PC-3 (cell line): ENCODE data around the gene EPB41L4A. TPM values are rescaled to one million over a fixed set of nuclear protein-coding genes. Genes with fewer than 3 reads are reported as not detected.

Experiments
- ATAC-seq: fragments of 200-7000 bp; cut with Tn5 transposase; 2 replicates; pipeline ENCODE4 v1.9.1; 2020; ENCODE audit warnings: mild to moderate bottlenecking, moderate library complexity
- BruUV-seq: library from RNA; stranded (reverse); fragments of 400-500 nt; replicated peaks from 2 replicates; lab custom pipeline; 2021; lab: Mats Ljungman, UMichigan
- CTCF ChIA-PET: fragments of 300-600 bp; sonication (Branson Sonifier 250); formaldehyde crosslinking; loops from one replicate; lab custom pipeline; 2022; ENCODE audit warnings: antibody characterized with exemption; lab: Charles Lee
- POLR2A ChIA-PET: fragments of 300-600 bp; sonication (Branson Sonifier 250); formaldehyde crosslinking; loops from one replicate; lab custom pipeline; 2022; ENCODE audit warnings: antibody characterized with exemption; ENCODE audit not compliant: unreplicated experiment; lab: Charles Lee
- DNase-seq: peaks from one replicate; pipeline ENCODE4 v3.0.0-alpha.2; 2015
- H2AFZ ChIP-seq: fragments of 300-600 bp; sonication (generic); 2 replicates; pipeline ENCODE4 v1.6.0; 2016; ENCODE audit warnings: antibody characterized with exemption, low read length
- H3F3A ChIP-seq: fragments of 300-600 bp; sonication (generic); one replicate; pipeline ENCODE4 v1.6.0; 2017; ENCODE audit warnings: antibody characterized with exemption, low read length, control low read depth, mild to moderate bottlenecking; ENCODE audit not compliant: unreplicated experiment
- H3K27ac ChIP-seq: fragments of 300-600 bp; sonication (generic); 2 replicates; pipeline ENCODE4 v1.5.1; 2016; ENCODE audit warnings: mild to moderate bottlenecking, low read length
- H3K27me3 ChIP-seq: fragments of 300-600 bp; sonication (generic); 2 replicates; pipeline ENCODE4 v1.6.1; 2016; ENCODE audit warnings: low read length, mixed read lengths
- H3K36me3 ChIP-seq: fragments of 300-600 bp; sonication (generic); 2 replicates; pipeline ENCODE4 v1.6.1; 2016; ENCODE audit warnings: low read depth, mixed run types, low read length, mixed read lengths
- H3K4me1 ChIP-seq: fragments of 300-600 bp; sonication (generic); 2 replicates; pipeline ENCODE4 v1.5.1; 2016; ENCODE audit warnings: low read length; ENCODE audit not compliant: insufficient read depth
- H3K4me2 ChIP-seq: fragments of 300-600 bp; sonication (generic); 2 replicates; pipeline ENCODE4 v1.6.0; 2016; ENCODE audit warnings: low read length
- H3K4me3 ChIP-seq: fragments of 300-600 bp; sonication (generic); 2 replicates; pipeline ENCODE4 v1.5.1; 2016; ENCODE audit warnings: mild to moderate bottlenecking, low read length, mixed read lengths
- H3K79me2 ChIP-seq: fragments of 300-600 bp; sonication (generic); 2 replicates; pipeline ENCODE4 v1.6.1; 2017; ENCODE audit warnings: low read length, mixed read lengths
- H3K9ac ChIP-seq: fragments of 300-600 bp; sonication (generic); 2 replicates; pipeline ENCODE4 v1.6.0; 2016; ENCODE audit warnings: mild to moderate bottlenecking, low read length
- H3K9me2 ChIP-seq: fragments of 300-600 bp; sonication (generic); replicated peaks from 2 replicates; pipeline ENCODE4 v1.6.1; 2016; ENCODE audit warnings: mixed run types, low read length, mixed read lengths
- H3K9me3 ChIP-seq: fragments of 300-600 bp; sonication (generic); 2 replicates; pipeline ENCODE4 v1.6.1; 2016; ENCODE audit warnings: low read length, mixed read lengths
- H4K20me1 ChIP-seq: fragments of 300-600 bp; sonication (generic); 2 replicates; pipeline ENCODE4 v1.6.1; 2016; ENCODE audit warnings: low read length, mixed read lengths
- EZH2 ChIP-seq: fragments of 300-600 bp; sonication (generic); IDR thresholded peaks from one replicate; pipeline ENCODE4 v1.6.1; 2017; ENCODE audit warnings: antibody characterized with exemption, mild to moderate bottlenecking, low read length; ENCODE audit not compliant: unreplicated experiment
- EZH2phosphoT487 ChIP-seq: fragments of 300-600 bp; sonication (generic); IDR thresholded peaks from 2 replicates; pipeline ENCODE4 v1.6.1; 2018; ENCODE audit warnings: mild to moderate bottlenecking, antibody characterized with exemption, low read length, borderline replicate concordance
- intact Hi-C: fragments of 100-400 bp; cut with micrococcal nuclease; formaldehyde crosslinking; loops from 2 replicates; pipeline ENCODE4 v1.9.0; 2023
- total RNA-seq: library from RNA; depleted of rRNA; stranded (reverse); fragments of >200 nt; gene quantifications from 2 replicates; pipeline ENCODE4 v1.2.3, GENCODE V29; 2014
- TF ChIP-seq, protein P1 (sequence below): fragments of 300-600 bp; sonication (generic); conservative IDR thresholded peaks from 2 replicates; pipeline ENCODE4 v1.5.1; 2017; ENCODE audit warnings: antibody characterized with exemption, low read depth, mild to moderate bottlenecking, low read length

The EPB41L4A gene
- total RNA-seq, 1 experiment from 2014 or later = not detected

- H3K4me3 ChIP-seq = no peak overlapping the region
- H4K20me1 ChIP-seq = no peaks in the 10 kb centered on the region
- BruUV-seq = no TSS peak
- H3K79me2 ChIP-seq = no peaks in the 10 kb centered on the region
- H2AFZ ChIP-seq = no peak overlapping the region
- TF ChIP-seq, protein P1, sequence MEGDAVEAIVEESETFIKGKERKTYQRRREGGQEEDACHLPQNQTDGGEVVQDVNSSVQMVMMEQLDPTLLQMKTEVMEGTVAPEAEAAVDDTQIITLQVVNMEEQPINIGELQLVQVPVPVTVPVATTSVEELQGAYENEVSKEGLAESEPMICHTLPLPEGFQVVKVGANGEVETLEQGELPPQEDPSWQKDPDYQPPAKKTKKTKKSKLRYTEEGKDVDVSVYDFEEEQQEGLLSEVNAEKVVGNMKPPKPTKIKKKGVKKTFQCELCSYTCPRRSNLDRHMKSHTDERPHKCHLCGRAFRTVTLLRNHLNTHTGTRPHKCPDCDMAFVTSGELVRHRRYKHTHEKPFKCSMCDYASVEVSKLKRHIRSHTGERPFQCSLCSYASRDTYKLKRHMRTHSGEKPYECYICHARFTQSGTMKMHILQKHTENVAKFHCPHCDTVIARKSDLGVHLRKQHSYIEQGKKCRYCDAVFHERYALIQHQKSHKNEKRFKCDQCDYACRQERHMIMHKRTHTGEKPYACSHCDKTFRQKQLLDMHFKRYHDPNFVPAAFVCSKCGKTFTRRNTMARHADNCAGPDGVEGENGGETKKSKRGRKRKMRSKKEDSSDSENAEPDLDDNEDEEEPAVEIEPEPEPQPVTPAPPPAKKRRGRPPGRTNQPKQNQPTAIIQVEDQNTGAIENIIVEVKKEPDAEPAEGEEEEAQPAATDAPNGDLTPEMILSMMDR = no peak
- no peak for TF ChIP-seq EZH2phosphoT487
- TF ChIP-seq EZH2 = no peak
- no peaks in the 10 kb centered on the region for H3K4me1 ChIP-seq
- DNase-seq (no peak), ATAC-seq (no peak)
- H3K9me3 ChIP-seq = no peaks in the 10 kb centered on the region
- intact Hi-C loops = no loop called here
- no peaks in the 10 kb centered on the region for H3K36me3 ChIP-seq
- H3F3A ChIP-seq = no peaks in the 10 kb centered on the region
- no peak overlapping the region for H3K9ac ChIP-seq
- POLR2A ChIA-PET = no interaction called here
- no peak overlapping the region for H3K4me2 ChIP-seq
- no peaks in the 10 kb centered on the region for H3K9me2 ChIP-seq
- no peak overlapping the region for H3K27ac ChIP-seq
- peaks cover 64% of the 10 kb centered on the region for H3K27me3 ChIP-seq
- CTCF ChIA-PET = no interaction called here
These were observed 11.4 kb downstream of the EPB41L4A start for GRCh38 chr5:112407666-112408065.

DNA sequence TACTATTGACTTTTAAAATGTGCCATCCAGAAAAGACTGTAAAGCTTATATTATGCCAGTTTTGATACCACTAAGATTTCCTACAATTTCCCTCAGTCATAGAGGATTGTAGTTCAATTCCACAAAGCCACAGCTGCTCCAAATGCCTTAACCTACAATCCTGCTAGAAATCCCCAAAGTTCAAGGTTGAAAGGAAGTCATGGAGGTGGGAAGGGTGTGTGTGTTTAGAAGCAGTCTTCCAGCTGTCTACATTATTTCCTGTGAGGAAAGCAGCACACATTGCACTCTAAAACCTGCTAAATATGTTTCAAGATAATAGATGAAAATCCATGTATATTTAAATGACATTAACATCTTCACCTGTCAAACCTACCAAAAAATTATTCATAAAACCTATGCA lies 11.8 kb downstream of the EPB41L4A start:
- intact Hi-C loops = no loop called here
- DNase-seq = no peak
- Histone ChIP-seq H3K4me2 (no peak overlapping the region), H3F3A (no peaks in the 10 kb centered on the region), H3K4me1 (no peaks in the 10 kb centered on the region), H3K27ac (no peak overlapping the region), H3K36me3 (no peaks in the 10 kb centered on the region), H3K79me2 (no peaks in the 10 kb centered on the region), H2AFZ (no peak overlapping the region), H3K4me3 (no peak overlapping the region), H3K27me3 (peaks cover 68% of the 10 kb centered on the region), H3K9ac (no peak overlapping the region), H3K9me3 (no peaks in the 10 kb centered on the region), H4K20me1 (no peaks in the 10 kb centered on the region), H3K9me2 (no peaks in the 10 kb centered on the region)
- CTCF ChIA-PET = no interaction called here
- POLR2A ChIA-PET = no interaction called here
- no TSS peak for BruUV-seq
- no peak for TF ChIP-seq EZH2
- TF ChIP-seq, protein P1 = no peak
- no peak for TF ChIP-seq EZH2phosphoT487
- no peak for ATAC-seq

DNA sequence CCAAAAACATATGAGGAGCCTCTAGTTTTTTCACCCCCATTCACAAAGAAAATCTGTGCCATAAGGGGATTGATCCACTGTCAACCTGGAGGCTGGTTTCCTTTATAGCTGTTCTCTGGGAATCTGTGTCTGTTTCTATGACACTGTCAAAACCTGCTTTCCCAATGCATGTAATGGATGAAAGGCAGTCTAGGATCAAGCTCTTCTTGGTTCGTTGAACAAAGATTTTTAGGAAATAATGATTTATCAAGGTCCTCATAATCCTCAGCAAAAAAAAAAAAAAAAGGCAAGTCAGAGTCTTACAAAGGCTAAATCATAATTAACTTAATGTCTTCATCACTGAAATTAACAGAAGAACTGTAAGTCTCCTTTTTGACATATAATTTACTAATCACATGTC lies 16.0 kb downstream of the EPB41L4A start:
- ChIA-PET POLR2A (no interaction called here), CTCF (no interaction called here)
- ATAC-seq (no peak), DNase-seq (no peak)
- Histone ChIP-seq H3F3A (no peaks in the 10 kb centered on the region), H3K4me1 (no peaks in the 10 kb centered on the region), H3K9me3 (no peaks in the 10 kb centered on the region), H3K9ac (no peak overlapping the region), H4K20me1 (no peaks in the 10 kb centered on the region), H3K4me2 (no peak overlapping the region), H3K9me2 (no peaks in the 10 kb centered on the region), H3K4me3 (no peak overlapping the region), H3K79me2 (no peaks in the 10 kb centered on the region), H3K27ac (no peak overlapping the region), H2AFZ (no peak overlapping the region), H3K36me3 (no peaks in the 10 kb centered on the region), H3K27me3 (peaks cover 63% of the 10 kb centered on the region)
- intact Hi-C loops = no loop called here
- TF ChIP-seq, protein P1 = no peak
- no peak for TF ChIP-seq EZH2
- TF ChIP-seq EZH2phosphoT487 = no peak
- BruUV-seq = no TSS peak
